H9 (cell line): ENCODE data around the gene COLEC12. TPM values are rescaled to one million over a fixed set of nuclear protein-coding genes. Genes with fewer than 3 reads are reported as not detected.

ENCODE experiments used
- DNase-seq: peaks from one replicate; pipeline ENCODE4 v3.0.0-alpha.2; 2017
- H2AFZ ChIP-seq: one replicate; pipeline ENCODE4 v1.6.1; 2013; ENCODE audit warnings: mild to moderate bottlenecking, low read length, control low read depth, moderate library complexity
- H2AK5ac ChIP-seq: 2 replicates; pipeline ENCODE4 v1.6.1; 2013; ENCODE audit warnings: low read length, control low read depth, mixed read lengths; ENCODE audit not compliant: insufficient read length
- H2BK120ac ChIP-seq: one replicate; pipeline ENCODE4 v1.6.1; 2013; ENCODE audit warnings: low read depth, mild to moderate bottlenecking, low read length, control low read depth, inconsistent platforms; ENCODE audit not compliant: poor library complexity, severe bottlenecking
- H2BK12ac ChIP-seq: 2 replicates; pipeline ENCODE4 v1.6.1; 2013; ENCODE audit warnings: low read length, control low read depth, mixed read lengths, low read depth; ENCODE audit not compliant: insufficient read length
- H2BK15ac ChIP-seq: 2 replicates; pipeline ENCODE4 v1.6.1; 2013; ENCODE audit warnings: low read depth, low read length, control low read depth
- H2BK20ac ChIP-seq: one replicate; pipeline ENCODE4 v1.6.1; 2013; ENCODE audit warnings: low read depth, mild to moderate bottlenecking, low read length, control low read depth, inconsistent platforms; ENCODE audit not compliant: poor library complexity, severe bottlenecking
- H2BK5ac ChIP-seq: 2 replicates; pipeline ENCODE4 v1.6.1; 2013; ENCODE audit warnings: low read length, control low read depth, mixed read lengths; ENCODE audit not compliant: insufficient read length
- H3K14ac ChIP-seq: 2 replicates; pipeline ENCODE4 v1.6.1; 2013; ENCODE audit warnings: low read length, control low read depth; ENCODE audit not compliant: insufficient read depth
- H3K18ac ChIP-seq: 2 replicates; pipeline ENCODE4 v1.6.1; 2013; ENCODE audit warnings: low read depth, mild to moderate bottlenecking, mixed read lengths, low read length, control low read depth; ENCODE audit not compliant: insufficient read length
- H3K23ac ChIP-seq: 2 replicates; pipeline ENCODE4 v1.6.1; 2013; ENCODE audit warnings: low read length, control low read depth, mixed read lengths, low read depth; ENCODE audit not compliant: insufficient read length
- H3K23me2 ChIP-seq: 2 replicates; pipeline ENCODE4 v1.6.1; 2013; ENCODE audit warnings: low read depth, mild to moderate bottlenecking, mixed read lengths, low read length, control low read depth; ENCODE audit not compliant: insufficient read length, poor library complexity, severe bottlenecking
- H3K27ac ChIP-seq: 2 replicates; pipeline ENCODE4 v1.5.1; 2013; ENCODE audit warnings: low read length, control low read depth, mixed read lengths, low read depth; ENCODE audit not compliant: insufficient read length
- H3K27me3 ChIP-seq: 2 replicates; pipeline ENCODE4 v1.6.1; 2013; ENCODE audit warnings: low read length, control low read depth, inconsistent platforms; ENCODE audit not compliant: insufficient read depth
- H3K4ac ChIP-seq: 2 replicates; pipeline ENCODE4 v1.6.1; 2013; ENCODE audit warnings: low read depth, mild to moderate bottlenecking, control low read depth, inconsistent platforms, low read length, moderate library complexity
- H3K4me1 ChIP-seq: 2 replicates; pipeline ENCODE4 v1.6.1; 2013; ENCODE audit warnings: low read length, control low read depth, inconsistent platforms; ENCODE audit not compliant: insufficient read depth
- H3K4me2 ChIP-seq: 2 replicates; pipeline ENCODE4 v1.6.1; 2013; ENCODE audit warnings: low read length, control low read depth, mixed read lengths; ENCODE audit not compliant: insufficient read length, insufficient read depth
- H3K56ac ChIP-seq: 2 replicates; pipeline ENCODE4 v1.6.1; 2013; ENCODE audit warnings: low read depth, mild to moderate bottlenecking, mixed read lengths, low read length, control low read depth; ENCODE audit not compliant: insufficient read length
- H3K79me1 ChIP-seq: 2 replicates; pipeline ENCODE4 v1.6.1; 2013; ENCODE audit warnings: low read depth, mild to moderate bottlenecking, moderate library complexity, low read length, control low read depth, inconsistent platforms; ENCODE audit not compliant: insufficient read depth, poor library complexity, severe bottlenecking
- H3K79me2 ChIP-seq: 2 replicates; pipeline ENCODE4 v1.6.1; 2013; ENCODE audit warnings: low read length, control low read depth, inconsistent platforms; ENCODE audit not compliant: insufficient read depth
- H3K9ac ChIP-seq: 2 replicates; pipeline ENCODE4 v1.6.1; 2013; ENCODE audit warnings: low read length, control low read depth, mixed read lengths; ENCODE audit not compliant: insufficient read length; ENCODE audit errors: extremely low read depth
- H3K9me3 ChIP-seq: one replicate; pipeline ENCODE4 v1.6.1; 2013; ENCODE audit warnings: low read depth, low read length, inconsistent platforms; ENCODE audit not compliant: control insufficient read depth
- H3T11ph ChIP-seq: one replicate; pipeline ENCODE4 v1.6.1; 2013; ENCODE audit warnings: mild to moderate bottlenecking, low read length, control low read depth, inconsistent platforms
- H4K20me1 ChIP-seq: one replicate; pipeline ENCODE4 v1.6.1; 2013; ENCODE audit not compliant: control insufficient read depth, insufficient read length, insufficient read depth
- H4K5ac ChIP-seq: 2 replicates; pipeline ENCODE4 v1.6.1; 2013; ENCODE audit warnings: low read depth, mild to moderate bottlenecking, mixed read lengths, low read length, control low read depth; ENCODE audit not compliant: insufficient read length
- H4K8ac ChIP-seq: replicated peaks from 2 replicates; pipeline ENCODE4 v1.6.1; 2013; ENCODE audit warnings: low read length, control low read depth, mixed read lengths, low read depth; ENCODE audit not compliant: insufficient read length
- H4K91ac ChIP-seq: 2 replicates; pipeline ENCODE4 v1.6.1; 2013; ENCODE audit warnings: low read depth, mild to moderate bottlenecking, moderate library complexity, mixed read lengths, low read length, control low read depth; ENCODE audit not compliant: insufficient read length
- H3K27ac Mint-ChIP-seq, 3 experiments: 2 replicates in 2 of 3; 3 replicates in 1 of 3; pipeline ENCODE4 v1.8.0; 2020 to 2021; ENCODE audit warnings: mixed read lengths in 3 of 3, mild to moderate bottlenecking in 1 of 3, moderate library complexity in 1 of 3
- H3K27me3 Mint-ChIP-seq: 2 replicates; pipeline ENCODE4 v1.8.0; 2021; ENCODE audit warnings: low read depth, mild to moderate bottlenecking, moderate library complexity, mixed read lengths
- H3K36me3 Mint-ChIP-seq, 3 experiments: 2 replicates in 2 of 3; 3 replicates in 1 of 3; pipeline ENCODE4 v1.8.0; 2020 to 2021; ENCODE audit warnings: low read depth in 3 of 3, mixed read lengths in 3 of 3; ENCODE audit not compliant: insufficient read depth in 1 of 3
- H3K4me1 Mint-ChIP-seq, 2 experiments: 2 replicates each; pipeline ENCODE4 v1.8.0; 2020; ENCODE audit warnings: mixed read lengths in 2 of 2
- H3K4me3 Mint-ChIP-seq, 2 experiments: 2 replicates in 1 of 2; 3 replicates in 1 of 2; pipeline ENCODE4 v1.8.0; 2020 to 2021; ENCODE audit warnings: mild to moderate bottlenecking in 2 of 2, mixed read lengths in 2 of 2, moderate library complexity in 1 of 2
- H3K9me3 Mint-ChIP-seq, 2 experiments: 2 replicates in 1 of 2; 3 replicates in 1 of 2; pipeline ENCODE4 v1.8.0; 2020; ENCODE audit warnings: mild to moderate bottlenecking in 2 of 2, mixed read lengths in 2 of 2, moderate library complexity in 1 of 2
- CTCF ChIP-seq: fragments of 200-600 bp; sonication (generic); conservative IDR thresholded peaks from 3 replicates; pipeline ENCODE4 v1.8.0; 2021; ENCODE audit warnings: antibody characterized with exemption, mild to moderate bottlenecking
- WGBS: extraction: QIAGEN DNeasy Blood & Tissue Kit; methylation state at CpG from one replicate; pipeline ENCODE4 v1.1.7; 2013; ENCODE audit warnings: missing lambda C conversion rate, low lambda C conversion rate, mixed read lengths; ENCODE audit not compliant: insufficient read length; ENCODE audit errors: extremely low coverage; 5-methylcytosine and 5-hydroxymethylcytosine counted together
- total RNA-seq: library from RNA; stranded (reverse); gene quantifications from 2 replicates; pipeline ENCODE4 v1.2.1, GENCODE V29; 2021

COLEC12 gene
- total RNA-seq, 1 experiment from 2014 or later, result 0.70 TPM

GRCh38 chr18:408367-408766 is 92.1 kb downstream of the COLEC12 start:
- H3T11ph ChIP-seq, result no peak overlapping the region
- H3K27me3 ChIP-seq, result no peaks in the 10 kb centered on the region
- no peaks in the 10 kb centered on the region for H3K9me3 ChIP-seq
- no peak overlapping the region for H3K4ac ChIP-seq
- H2BK15ac ChIP-seq, result no peak overlapping the region
- H2AFZ ChIP-seq, result no peak overlapping the region
- no peak overlapping the region for H3K4me2 ChIP-seq
- H3K27ac ChIP-seq, result no peak overlapping the region
- no peak overlapping the region for H2BK12ac ChIP-seq
- no peaks in the 10 kb centered on the region for H3K4me1 ChIP-seq
- H3K27me3 Mint-ChIP-seq, result no peaks in the 10 kb centered on the region
- no peak overlapping the region for H3K4me3 Mint-ChIP-seq
- H3K36me3 Mint-ChIP-seq, result peaks cover 12 to 14% (median 13%) of the 10 kb centered on the region in 3 experiments
- H2BK5ac ChIP-seq, result no peak overlapping the region
- H2BK120ac ChIP-seq, result no peak overlapping the region
- H4K91ac ChIP-seq, result no peak overlapping the region
- no CpG with 5 or more reads among the region's 1 CpG for WGBS
- peaks cover 17 to 26% of the 10 kb centered on the region in 2 experiments for H3K9me3 Mint-ChIP-seq
- no peaks in the 10 kb centered on the region for H3K4me1 Mint-ChIP-seq
- no peak overlapping the region for H4K5ac ChIP-seq
- H3K79me1 ChIP-seq, result no peaks in the 10 kb centered on the region
- H2AK5ac ChIP-seq, result no peak overlapping the region
- no peaks in the 10 kb centered on the region for H3K79me2 ChIP-seq
- H3K18ac ChIP-seq, result no peak overlapping the region
- DNase-seq, result no peak
- no peak overlapping the region for H3K56ac ChIP-seq
- no peak overlapping the region for H2BK20ac ChIP-seq
- no peaks in the 10 kb centered on the region for H4K20me1 ChIP-seq
- no peak overlapping the region for H4K8ac ChIP-seq
- TF ChIP-seq CTCF, result no peak
- H3K14ac ChIP-seq, result no peak overlapping the region
- H3K23me2 ChIP-seq, result no peaks in the 10 kb centered on the region
- H3K23ac ChIP-seq, result no peak overlapping the region
- no peak overlapping the region for H3K9ac ChIP-seq
- H3K27ac Mint-ChIP-seq, result no peak overlapping the region; a peak in 1 of 7 replicates
